Measurements from ENCODE around the gene ENTHD1. TPM values are rescaled to one million over a fixed set of nuclear protein-coding genes. Genes with fewer than 3 reads are reported as not detected.

ENTHD1 gene
- total RNA-seq, 1 donor from 2014 or later = not detected

GRCh38 chr22:39714321-39714720 lies 179.2 kb downstream of the ENTHD1 start:
- no peak for DNase-seq (ENCODE audit: low read depth in 2 of 2)

- no peak for DNase-seq (ENCODE audit: low read depth in 2 of 2)
Measured at GRCh38 chr22:39713799-39714290, 179.7 kb downstream of the ENTHD1 start.

GRCh38 chr22:39712751-39713525 lies 180.6 kb downstream of the ENTHD1 start:
- DNase-seq (ENCODE audit: low read depth in 2 of 2) = no peak

GRCh38 chr22:39712081-39712480 lies 181.5 kb downstream of the ENTHD1 start:
- no peak for DNase-seq (ENCODE audit: low read depth in 2 of 2)

GRCh38 chr22:39710380-39711150 lies 183.0 kb downstream of the ENTHD1 start:
- no peak for DNase-seq (ENCODE audit: low read depth in 2 of 2)

- no peak for DNase-seq (ENCODE audit: low read depth in 2 of 2)
Measured at GRCh38 chr22:39707816-39708215, 185.7 kb downstream of the ENTHD1 start.

GRCh38 chr22:39707351-39707750 lies 186.2 kb downstream of the ENTHD1 start:
- no peak for DNase-seq (ENCODE audit: low read depth in 2 of 2)

- no peak for DNase-seq (ENCODE audit: low read depth in 2 of 2)
Measured at GRCh38 chr22:39706376-39707140, 187.0 kb downstream of the ENTHD1 start.

- DNase-seq (ENCODE audit: low read depth in 2 of 2) = no peak
Measured at GRCh38 chr22:39705386-39705785, 188.2 kb downstream of the ENTHD1 start.

GRCh38 chr22:39703928-39704639 lies 189.5 kb downstream of the ENTHD1 start:
- no peak for DNase-seq (ENCODE audit: low read depth in 2 of 2)

GRCh38 chr22:39703091-39703490 lies 190.5 kb downstream of the ENTHD1 start:
- no peak for DNase-seq (ENCODE audit: low read depth in 2 of 2)

GRCh38 chr22:39700565-39700964 lies 193.0 kb downstream of the ENTHD1 start:
- no peak for DNase-seq (ENCODE audit: low read depth in 2 of 2)

- DNase-seq (ENCODE audit: low read depth in 2 of 2) = no peak
Measured at GRCh38 chr22:39699631-39700360, 193.8 kb downstream of the ENTHD1 start.

- DNase-seq (ENCODE audit: low read depth in 2 of 2) = no peak
Measured at GRCh38 chr22:39697790-39698430, 195.7 kb downstream of the ENTHD1 start.

- DNase-seq (ENCODE audit: low read depth in 2 of 2) = no peak
Measured at GRCh38 chr22:39693943-39694500, 199.5 kb downstream of the ENTHD1 start.

Other genes starting within 250 kb of the ENTHD1 start
- under 0.01 TPM in 1 of 2 replicates, not detected in the other for gene GRAP2, start 7.3 kb upstream of the ENTHD1 start, total RNA-seq
- gene TMA7B, start 66.6 kb upstream of the ENTHD1 start, total RNA-seq = not detected in 2 replicates
- not detected in 2 replicates for gene FAM83F, start 101.2 kb upstream of the ENTHD1 start, total RNA-seq